Body of pancreas (tissue), 4 donors: ENCODE measurements around the gene MORN1.

Source experiments
- POLR2A ChIP-seq, 3 donors: fragments of 450-650 bp; IDR thresholded peaks; one replicate each; pipeline ENCODE4 v1.6.1; 2016; ENCODE audit warnings: antibody characterized with exemption in 3 of 3, mild to moderate bottlenecking in 2 of 3
- TF ChIP-seq, protein P1 (sequence below), 7 experiments: fragments of 450-650 bp in 4 of 7; fragments of 200-600 bp in 3 of 7; sonication (generic) in 3 of 7; IDR thresholded peaks; one replicate each; pipeline ENCODE4 v1.5.1; 2016 to 2019; ENCODE audit warnings: antibody characterized with exemption in 7 of 7

DNA sequence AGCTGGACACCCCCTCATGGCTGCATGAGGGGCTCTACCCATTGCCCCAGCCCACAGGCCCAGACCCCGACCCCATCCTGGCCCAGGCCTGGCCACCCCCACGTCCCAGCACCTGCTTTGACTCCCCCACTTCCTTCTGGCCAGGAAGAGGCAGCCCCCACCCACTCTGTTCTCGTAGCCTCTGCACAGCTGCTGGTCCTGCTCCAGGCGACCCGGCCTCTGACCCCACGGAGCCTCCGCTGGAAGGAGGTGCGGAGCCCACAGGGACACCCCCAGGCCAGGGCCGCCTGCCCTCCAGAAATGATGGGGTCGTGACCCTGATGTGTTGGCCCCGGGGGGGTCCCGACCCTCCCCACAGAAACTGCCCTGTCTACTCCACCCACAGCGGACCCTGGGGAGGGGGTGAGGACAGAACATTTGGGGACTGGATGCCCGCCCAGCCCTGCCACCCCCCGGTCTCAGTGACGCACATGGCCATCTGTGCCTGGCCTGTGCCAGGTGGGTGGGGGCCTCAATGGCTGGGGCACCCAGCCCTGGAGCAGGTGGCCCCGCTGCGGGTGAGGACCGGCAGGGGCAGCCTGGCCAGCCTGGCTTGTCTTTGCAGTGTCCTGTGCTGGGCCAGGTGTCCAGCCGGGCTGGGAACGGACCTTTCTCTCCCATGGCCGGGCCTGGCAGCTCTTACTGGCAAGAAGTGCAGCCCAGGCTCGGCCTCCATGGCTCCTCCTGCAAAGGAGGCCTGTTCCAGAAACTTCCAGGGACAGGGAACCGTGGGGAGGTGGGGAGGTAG, 78.6 kb downstream of the MORN1 start:
- TF ChIP-seq, protein P1, sequence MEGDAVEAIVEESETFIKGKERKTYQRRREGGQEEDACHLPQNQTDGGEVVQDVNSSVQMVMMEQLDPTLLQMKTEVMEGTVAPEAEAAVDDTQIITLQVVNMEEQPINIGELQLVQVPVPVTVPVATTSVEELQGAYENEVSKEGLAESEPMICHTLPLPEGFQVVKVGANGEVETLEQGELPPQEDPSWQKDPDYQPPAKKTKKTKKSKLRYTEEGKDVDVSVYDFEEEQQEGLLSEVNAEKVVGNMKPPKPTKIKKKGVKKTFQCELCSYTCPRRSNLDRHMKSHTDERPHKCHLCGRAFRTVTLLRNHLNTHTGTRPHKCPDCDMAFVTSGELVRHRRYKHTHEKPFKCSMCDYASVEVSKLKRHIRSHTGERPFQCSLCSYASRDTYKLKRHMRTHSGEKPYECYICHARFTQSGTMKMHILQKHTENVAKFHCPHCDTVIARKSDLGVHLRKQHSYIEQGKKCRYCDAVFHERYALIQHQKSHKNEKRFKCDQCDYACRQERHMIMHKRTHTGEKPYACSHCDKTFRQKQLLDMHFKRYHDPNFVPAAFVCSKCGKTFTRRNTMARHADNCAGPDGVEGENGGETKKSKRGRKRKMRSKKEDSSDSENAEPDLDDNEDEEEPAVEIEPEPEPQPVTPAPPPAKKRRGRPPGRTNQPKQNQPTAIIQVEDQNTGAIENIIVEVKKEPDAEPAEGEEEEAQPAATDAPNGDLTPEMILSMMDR (IDR thresholded peaks at IDR 0.05) = no peak
- TF ChIP-seq POLR2A (IDR thresholded peaks at IDR 0.05) = no peak
